HUES6 (cell line): ENCODE data around the gene FGF14.

Experiments used
- H3K27ac ChIP-seq: 2 replicates; pipeline ENCODE4 v1.7.0; 2013; ENCODE audit warnings: low read depth, mild to moderate bottlenecking, low read length, inconsistent platforms
- H3K27me3 ChIP-seq: 2 replicates; pipeline ENCODE4 v1.6.1; 2013; ENCODE audit warnings: low read length; ENCODE audit not compliant: control insufficient read depth, insufficient read depth
- H3K36me3 ChIP-seq: 2 replicates; pipeline ENCODE4 v1.6.1; 2013; ENCODE audit warnings: low read length; ENCODE audit not compliant: control insufficient read depth, insufficient read depth
- H3K4me1 ChIP-seq: 2 replicates; pipeline ENCODE4 v1.6.1; 2013; ENCODE audit warnings: low read length; ENCODE audit not compliant: control insufficient read depth, insufficient read depth
- H3K4me3 ChIP-seq: 2 replicates; pipeline ENCODE4 v1.5.1; 2013; ENCODE audit warnings: low read depth, low read length
- H3K9ac ChIP-seq: one replicate; pipeline ENCODE4 v1.6.1; 2013; ENCODE audit warnings: mild to moderate bottlenecking, low read length
- H3K9me3 ChIP-seq: 2 replicates; pipeline ENCODE4 v1.6.1; 2013; ENCODE audit warnings: low read depth, low read length; ENCODE audit not compliant: control insufficient read depth, insufficient read depth

The FGF14 gene

GRCh38 chr13:101798437-101798836 is 603.4 kb downstream of the FGF14 start:
- H3K9ac ChIP-seq, result no peak overlapping the region
- no peaks in the 10 kb centered on the region for H3K27me3 ChIP-seq
- no peak overlapping the region for H3K4me3 ChIP-seq
- no peaks in the 10 kb centered on the region for H3K36me3 ChIP-seq
- H3K4me1 ChIP-seq, result no peaks in the 10 kb centered on the region; the same call in 1 of the 2 replicates
- H3K9me3 ChIP-seq, result no peaks in the 10 kb centered on the region
- no peak overlapping the region for H3K27ac ChIP-seq

GRCh38 chr13:101795460-101795859 is 606.4 kb downstream of the FGF14 start:
- Histone ChIP-seq H3K9ac (no peak overlapping the region), H3K27ac (no peak overlapping the region), H3K4me1 (no peaks in the 10 kb centered on the region; the same call in 1 of the 2 replicates), H3K27me3 (no peaks in the 10 kb centered on the region), H3K9me3 (no peaks in the 10 kb centered on the region), H3K36me3 (no peaks in the 10 kb centered on the region), H3K4me3 (no peak overlapping the region)

GRCh38 chr13:101795025-101795424 is 606.8 kb downstream of the FGF14 start:
- Histone ChIP-seq H3K4me3 (no peak overlapping the region), H3K36me3 (no peaks in the 10 kb centered on the region), H3K4me1 (no peaks in the 10 kb centered on the region; the same call in 1 of the 2 replicates), H3K27me3 (no peaks in the 10 kb centered on the region), H3K9ac (no peak overlapping the region), H3K27ac (no peak overlapping the region), H3K9me3 (no peaks in the 10 kb centered on the region)

GRCh38 chr13:101792189-101792588 is 609.7 kb downstream of the FGF14 start:
- Histone ChIP-seq H3K9ac (no peak overlapping the region), H3K27ac (no peak overlapping the region), H3K36me3 (no peaks in the 10 kb centered on the region), H3K27me3 (peaks cover 5% of the 10 kb centered on the region; the same call in 1 of the 2 replicates), H3K4me3 (no peak overlapping the region), H3K4me1 (no peaks in the 10 kb centered on the region), H3K9me3 (no peaks in the 10 kb centered on the region)

- no peak overlapping the region for H3K9ac ChIP-seq
- H3K4me1 ChIP-seq, result no peaks in the 10 kb centered on the region
- H3K4me3 ChIP-seq, result no peak overlapping the region
- H3K27me3 ChIP-seq, result peaks cover 7% of the 10 kb centered on the region; the same call in 1 of the 2 replicates
- H3K27ac ChIP-seq, result no peak overlapping the region
- no peaks in the 10 kb centered on the region for H3K36me3 ChIP-seq
- H3K9me3 ChIP-seq, result no peaks in the 10 kb centered on the region
These were observed 616.0 kb downstream of the FGF14 start for GRCh38 chr13:101785858-101786257.

GRCh38 chr13:101784313-101784712 is 617.5 kb downstream of the FGF14 start:
- Histone ChIP-seq H3K4me3 (no peak overlapping the region), H3K9ac (no peak overlapping the region), H3K4me1 (no peaks in the 10 kb centered on the region), H3K36me3 (no peaks in the 10 kb centered on the region), H3K27ac (no peak overlapping the region), H3K27me3 (peaks cover 10% of the 10 kb centered on the region; the same call in 1 of the 2 replicates), H3K9me3 (no peaks in the 10 kb centered on the region)

- Histone ChIP-seq H3K9me3 (no peaks in the 10 kb centered on the region), H3K27ac (no peak overlapping the region)
These were observed 618.3 kb downstream of the FGF14 start for GRCh38 chr13:101783554-101783953.

GRCh38 chr13:101780211-101780610 is 621.6 kb downstream of the FGF14 start:
- H3K27me3 ChIP-seq, result peaks cover 4% of the 10 kb centered on the region; the same call in 1 of the 2 replicates
- no peak overlapping the region for H3K27ac ChIP-seq
- H3K36me3 ChIP-seq, result no peaks in the 10 kb centered on the region
- H3K9ac ChIP-seq, result no peak overlapping the region
- H3K4me1 ChIP-seq, result no peaks in the 10 kb centered on the region
- no peak overlapping the region for H3K4me3 ChIP-seq
- H3K9me3 ChIP-seq, result no peaks in the 10 kb centered on the region

More at GRCh38 chr13:101783554-101783953, 618.3 kb downstream of the FGF14 start:
- Histone ChIP-seq H3K4me1 (no peaks in the 10 kb centered on the region), H3K27me3 (peaks cover 10% of the 10 kb centered on the region; the same call in 1 of the 2 replicates), H3K9ac (no peak overlapping the region), H3K4me3 (no peak overlapping the region), H3K36me3 (no peaks in the 10 kb centered on the region)

- H3K9me3 ChIP-seq, result no peaks in the 10 kb centered on the region
- H3K27me3 ChIP-seq, result peaks cover 4% of the 10 kb centered on the region; the same call in 1 of the 2 replicates
- no peak overlapping the region for H3K4me3 ChIP-seq
- no peaks in the 10 kb centered on the region for H3K4me1 ChIP-seq
- no peak overlapping the region for H3K27ac ChIP-seq
- no peaks in the 10 kb centered on the region for H3K36me3 ChIP-seq
- H3K9ac ChIP-seq, result no peak overlapping the region
These were observed 622.7 kb downstream of the FGF14 start for GRCh38 chr13:101779147-101779546.

- H3K36me3 ChIP-seq, result no peaks in the 10 kb centered on the region
- no peaks in the 10 kb centered on the region for H3K9me3 ChIP-seq
- H3K27ac ChIP-seq, result no peak overlapping the region
- H3K4me3 ChIP-seq, result no peak overlapping the region
- H3K9ac ChIP-seq, result no peak overlapping the region
- H3K4me1 ChIP-seq, result no peaks in the 10 kb centered on the region
- no peaks in the 10 kb centered on the region for H3K27me3 ChIP-seq
These were observed 626.6 kb downstream of the FGF14 start for GRCh38 chr13:101775267-101775666.

- Histone ChIP-seq H3K4me1 (no peaks in the 10 kb centered on the region), H3K27ac (no peak overlapping the region), H3K36me3 (no peaks in the 10 kb centered on the region), H3K4me3 (no peak overlapping the region), H3K27me3 (no peaks in the 10 kb centered on the region), H3K9me3 (no peaks in the 10 kb centered on the region), H3K9ac (no peak overlapping the region)
These were observed 627.5 kb downstream of the FGF14 start for GRCh38 chr13:101774393-101774792.

- H3K27ac ChIP-seq, result no peak overlapping the region
- no peaks in the 10 kb centered on the region for H3K9me3 ChIP-seq
- no peak overlapping the region for H3K9ac ChIP-seq
- H3K4me1 ChIP-seq, result no peaks in the 10 kb centered on the region
- no peaks in the 10 kb centered on the region for H3K36me3 ChIP-seq
- H3K4me3 ChIP-seq, result no peak overlapping the region
- H3K27me3 ChIP-seq, result no peaks in the 10 kb centered on the region
These were observed 628.8 kb downstream of the FGF14 start for GRCh38 chr13:101773062-101773461.
